PFSK-1 (cell line): Measurements from ENCODE around the gene TELO2.

Source experiments
- FOXP2 ChIP-seq: optimal IDR thresholded peaks from 2 replicates; pipeline ENCODE3; 2011; ENCODE audit warnings: borderline replicate concordance, control low read depth, inconsistent platforms; ENCODE audit not compliant: insufficient read depth; ENCODE audit errors: extremely low read length, extremely low read depth
- POLR2AphosphoS5 ChIP-seq: IDR thresholded peaks from 2 replicates; pipeline ENCODE4 v1.6.1; 2012; ENCODE audit warnings: low read depth, mild to moderate bottlenecking, control low read depth, low read length, moderate library complexity
- REST ChIP-seq, 2 experiments: IDR thresholded peaks; 2 replicates each; pipeline versions ENCODE4 v1.6.1 to v1.8.0; 2011 to 2012; ENCODE audit warnings: low read depth in 2 of 2, low read length in 2 of 2, control low read depth in 1 of 2, inconsistent platforms in 1 of 2, mild to moderate bottlenecking in 1 of 2, moderate library complexity in 1 of 2; ENCODE audit not compliant: insufficient read depth in 1 of 2
- SIN3A ChIP-seq: IDR thresholded peaks from 2 replicates; pipeline ENCODE4 v1.6.1; 2012; ENCODE audit warnings: mild to moderate bottlenecking, low read length, moderate library complexity, borderline replicate concordance; ENCODE audit not compliant: insufficient read depth
- TAF1 ChIP-seq: IDR thresholded peaks from 2 replicates; pipeline ENCODE4 v1.6.1; 2012; ENCODE audit warnings: low read length, control low read depth, borderline replicate concordance; ENCODE audit not compliant: insufficient read depth

TELO2 gene

GRCh38 chr16:1457489-1458245 is 35.5 kb upstream of the TELO2 start:
- TF ChIP-seq TAF1: no peak
- TF ChIP-seq REST (IDR thresholded peaks at IDR 0.05; ENCODE audit: insufficient read depth in 1 of 2, low read depth in 2 of 2, low read length in 2 of 2): no peak
- TF ChIP-seq SIN3A: no peak
- TF ChIP-seq FOXP2: no peak

GRCh38 chr16:1458336-1458976 is 34.7 kb upstream of the TELO2 start:
- no peak for TF ChIP-seq TAF1
- TF ChIP-seq POLR2AphosphoS5: no peak
- no peak for TF ChIP-seq REST (IDR thresholded peaks at IDR 0.05; ENCODE audit: insufficient read depth in 1 of 2, low read depth in 2 of 2, low read length in 2 of 2)
- no peak for TF ChIP-seq FOXP2
- TF ChIP-seq SIN3A: no peak

GRCh38 chr16:1458977-1459341 is 34.2 kb upstream of the TELO2 start:
- TF ChIP-seq FOXP2 (no peak), REST (IDR thresholded peaks at IDR 0.05; ENCODE audit: insufficient read depth in 1 of 2, low read depth in 2 of 2, low read length in 2 of 2) (no peak), SIN3A (no peak), TAF1 (no peak), POLR2AphosphoS5 (no peak)

GRCh38 chr16:1459967-1460366 is 33.2 kb upstream of the TELO2 start:
- TF ChIP-seq FOXP2 (no peak), SIN3A (no peak), TAF1 (no peak), POLR2AphosphoS5 (no peak), REST (IDR thresholded peaks at IDR 0.05; ENCODE audit: insufficient read depth in 1 of 2, low read depth in 2 of 2, low read length in 2 of 2) (no peak)
